ENCODE measurements around the gene MUC22.

MUC22 gene

DNA sequence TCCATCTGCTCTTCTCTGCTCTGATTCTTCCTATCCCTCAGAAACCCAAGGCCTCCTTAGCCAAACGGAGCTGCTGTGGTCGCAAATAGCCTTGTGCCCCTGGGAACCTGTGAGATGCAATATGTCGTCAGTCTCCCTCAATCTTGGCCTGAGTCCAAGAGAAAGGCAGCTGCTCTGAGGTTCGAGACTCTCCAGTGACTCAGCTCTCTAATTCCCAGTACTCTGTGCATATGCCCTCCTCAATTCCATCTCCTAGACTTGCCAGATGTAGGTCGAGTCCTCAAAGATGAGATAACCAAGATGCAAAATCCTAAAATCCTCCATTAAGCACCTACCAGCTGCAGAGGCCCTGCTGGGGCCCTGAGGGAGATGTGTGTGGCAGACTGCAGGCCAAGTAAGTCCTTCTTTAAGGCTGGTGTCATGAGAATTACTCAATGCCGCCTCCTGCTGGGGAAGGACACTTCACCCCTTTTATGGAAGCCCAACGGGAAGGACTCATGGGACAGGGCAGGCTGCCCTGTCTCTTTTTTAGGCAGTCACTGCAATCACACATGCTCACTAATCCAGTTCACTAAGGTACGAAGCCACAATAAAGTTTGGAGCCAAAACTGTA, 73.6 kb downstream of the MUC22 start:
- peak; percentile 50 to 56 for DNase-seq
